PC-9 (cell line): ENCODE results near the gene CCDC92. TPM values are rescaled to one million over a fixed set of nuclear protein-coding genes. Genes with fewer than 3 reads are reported as not detected.

Source experiments
- Bru-seq: library from RNA; stranded (reverse); fragments of 400-500 nt; gene quantifications from one replicate; lab custom pipeline; 2021; lab: Mats Ljungman, UMichigan
- BruChase-seq, 2 experiments: library from RNA; stranded (reverse); fragments of 400-500 nt; gene quantifications; one replicate each; lab custom pipeline; 2021; lab: Mats Ljungman, UMichigan
- BruUV-seq: library from RNA; stranded (reverse); fragments of 400-500 nt; replicated peaks from 2 replicates; lab custom pipeline; 2021; lab: Mats Ljungman, UMichigan
- CTCF ChIA-PET: fragments of 300-600 bp; sonication (Branson Sonifier 250); formaldehyde crosslinking; loops from one replicate; lab custom pipeline; 2022; ENCODE audit warnings: antibody characterized with exemption; lab: Charles Lee
- POLR2A ChIA-PET: fragments of 300-600 bp; sonication (Branson Sonifier 250); formaldehyde crosslinking; loops from one replicate; lab custom pipeline; 2022; ENCODE audit warnings: antibody characterized with exemption; ENCODE audit not compliant: unreplicated experiment; lab: Charles Lee
- DNase-seq, 2 experiments: peaks; one replicate each; pipeline versions ENCODE4 v3.0.0 to v3.0.0-alpha.2; 2015 to 2022; ENCODE audit warnings: mixed read lengths in 1 of 2
- H2AFZ ChIP-seq: fragments of 200-600 bp; sonication (generic); 2 replicates; pipeline ENCODE4 v1.8.1; 2017; ENCODE audit warnings: antibody characterized with exemption
- H3F3A ChIP-seq: fragments of 200-600 bp; sonication (generic); 2 replicates; pipeline ENCODE4 v1.8.1; 2017; ENCODE audit warnings: antibody characterized with exemption, mild to moderate bottlenecking, low read depth; ENCODE audit not compliant: insufficient read depth
- H3K27ac ChIP-seq: fragments of 200-600 bp; sonication (generic); 2 replicates; pipeline ENCODE4 v1.6.1; 2016; ENCODE audit warnings: mixed run types
- H3K27me3 ChIP-seq: fragments of 200-600 bp; sonication (generic); 2 replicates; pipeline ENCODE4 v1.6.1; 2016; ENCODE audit warnings: low read depth, mixed run types; ENCODE audit not compliant: insufficient read depth
- H3K36me3 ChIP-seq: fragments of 200-600 bp; sonication (generic); 2 replicates; pipeline ENCODE4 v1.6.1; 2016; ENCODE audit warnings: low read depth, mixed run types
- H3K4me1 ChIP-seq: fragments of 200-600 bp; sonication (generic); replicated peaks from 2 replicates; pipeline ENCODE4 v1.6.1; 2016; ENCODE audit warnings: mixed run types; ENCODE audit not compliant: insufficient read depth
- H3K4me2 ChIP-seq: fragments of 200-600 bp; sonication (generic); 2 replicates; pipeline ENCODE4 v1.6.1; 2017; ENCODE audit warnings: mixed run types
- H3K4me3 ChIP-seq: fragments of 200-600 bp; sonication (generic); 2 replicates; pipeline ENCODE4 v1.6.1; 2016; ENCODE audit warnings: mixed run types
- H3K79me2 ChIP-seq: fragments of 200-600 bp; sonication (generic); 2 replicates; pipeline ENCODE4 v1.6.1; 2017; ENCODE audit warnings: low read depth, mixed run types
- H3K9me2 ChIP-seq: fragments of 200-600 bp; sonication (generic); 2 replicates; pipeline ENCODE4 v1.8.1; 2017; ENCODE audit warnings: mild to moderate bottlenecking; ENCODE audit not compliant: insufficient read depth
- H3K9me3 ChIP-seq: fragments of 200-600 bp; sonication (generic); 2 replicates; pipeline ENCODE4 v1.8.1; 2016; ENCODE audit warnings: low read depth; ENCODE audit not compliant: insufficient read depth
- H4K20me1 ChIP-seq: fragments of 200-600 bp; sonication (generic); 2 replicates; pipeline ENCODE4 v1.8.1; 2017; ENCODE audit not compliant: insufficient read depth
- EZH2 ChIP-seq: fragments of 200-600 bp; sonication (generic); IDR thresholded peaks from 2 replicates; pipeline ENCODE4 v1.8.0; 2017; ENCODE audit warnings: antibody characterized with exemption, low read depth
- intact Hi-C: fragments of 100-400 bp; cut with micrococcal nuclease; formaldehyde crosslinking; loops from one replicate; pipeline ENCODE4 v1.10.0; 2022; ENCODE audit not compliant: unreplicated experiment
- long read RNA-seq: library from polyadenylated mRNA; stranded (forward); transcript quantifications from one replicate; pipeline ENCODE4 v2.0.0, GENCODE V29; 2022
- total RNA-seq: library from RNA; stranded (reverse); gene quantifications from 2 replicates; pipeline ENCODE4 v1.2.3, GENCODE V29; 2021
- TF ChIP-seq, protein P1 (sequence below): fragments of 200-600 bp; sonication (generic); conservative IDR thresholded peaks from 2 replicates; pipeline ENCODE4 v1.6.1; 2017; ENCODE audit warnings: mixed run types, antibody characterized with exemption, mild to moderate bottlenecking, moderate library complexity

Gene CCDC92, protein sequence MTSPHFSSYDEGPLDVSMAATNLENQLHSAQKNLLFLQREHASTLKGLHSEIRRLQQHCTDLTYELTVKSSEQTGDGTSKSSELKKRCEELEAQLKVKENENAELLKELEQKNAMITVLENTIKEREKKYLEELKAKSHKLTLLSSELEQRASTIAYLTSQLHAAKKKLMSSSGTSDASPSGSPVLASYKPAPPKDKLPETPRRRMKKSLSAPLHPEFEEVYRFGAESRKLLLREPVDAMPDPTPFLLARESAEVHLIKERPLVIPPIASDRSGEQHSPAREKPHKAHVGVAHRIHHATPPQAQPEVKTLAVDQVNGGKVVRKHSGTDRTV
- 24.8 and 28.0 TPM in 2 replicates for total RNA-seq
- Bru-seq, nascent RNA: percentile 57 among the genes with signal in this experiment
- percentile 80 among the genes with signal in this experiment for BruChase-seq, experiment 1, labeled RNA remaining after a 2-hour chase
- BruChase-seq, experiment 2, labeled RNA remaining after a 6-hour chase: percentile 69 among the genes with signal in this experiment
- long read RNA-seq, full-length matches to known transcripts: 41 of 61 reads
- long read RNA-seq, partial matches to known transcripts: 1 of 61 reads
- long read RNA-seq, other reads (novel, unspliced or antisense): 19 of 61 reads

DNA sequence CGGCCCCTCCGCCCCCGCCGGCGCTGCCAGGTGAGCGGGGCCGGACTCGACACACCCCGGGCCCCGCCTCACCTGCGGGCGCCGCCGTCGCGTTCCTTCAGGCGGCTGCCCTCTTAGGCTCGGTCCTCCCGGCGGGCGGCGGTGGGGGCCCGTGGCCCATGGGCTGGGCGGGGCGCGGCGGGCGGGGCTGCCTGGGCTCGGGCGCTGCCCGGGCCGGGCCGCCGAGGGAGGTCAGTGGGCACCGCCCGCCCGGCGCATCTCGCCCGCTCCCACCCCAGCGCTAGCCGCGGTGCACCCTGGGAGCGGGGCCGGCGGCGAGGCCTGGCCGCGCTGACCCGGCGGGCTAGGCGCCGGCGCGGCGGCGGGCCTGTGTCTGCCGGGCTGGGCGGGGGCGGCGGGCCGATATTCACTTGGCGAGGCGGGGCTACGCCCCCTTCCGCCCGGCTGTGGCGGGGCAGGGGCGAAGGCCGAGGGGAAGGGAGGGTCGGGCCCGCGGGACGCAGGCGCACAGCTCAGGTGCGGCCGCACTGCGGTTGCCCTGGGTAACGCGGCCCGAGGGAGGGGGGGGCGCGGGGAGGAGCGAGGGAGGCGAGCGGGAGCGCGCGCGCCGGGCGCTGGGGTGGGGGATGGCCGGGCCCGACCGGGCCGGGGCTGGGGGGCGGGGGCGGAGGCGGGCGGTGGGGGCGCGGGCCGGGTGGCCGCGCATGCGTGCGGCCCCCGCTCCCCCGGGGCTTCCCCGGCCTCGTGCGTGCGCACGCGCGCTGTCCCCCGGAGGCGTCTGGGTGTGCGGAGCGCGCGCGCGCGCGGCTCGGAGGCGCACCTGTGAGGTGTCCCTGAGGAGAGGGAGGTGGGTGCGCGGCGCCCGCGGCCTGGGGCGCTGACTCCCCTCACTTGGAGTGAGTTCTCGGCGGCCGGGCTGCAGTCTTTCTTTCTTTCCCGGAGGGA, at the start of gene CCDC92, which contains the start of gene ZNF664:
Gene CCDC92 (minus strand): TSS at position 375 of the 945 bp plus-strand sequence. CDS start 28,526 bp downstream, outside the sequence.
Gene ZNF664 (plus strand): TSS at position 759 of the 945 bp plus-strand sequence. CDS start 38,930 bp downstream, outside the sequence.
- ChIA-PET CTCF (no interaction called here), POLR2A (interaction anchor here (0.5 to 0.6 kb wide), 2 partner anchors 389 to 944 kb away, joined by 3 to 6 read pairs; no protein-coding TSS in a partner anchor)
- Histone ChIP-seq H3K27me3 (no peaks in the 10 kb centered on the region), H3K9me3 (no peaks in the 10 kb centered on the region), H3K9me2 (no peaks in the 10 kb centered on the region), H2AFZ (peak within 1 kb of the TSS; percentile 80), H3K4me1 (peaks cover 20% of the 10 kb centered on the region), H4K20me1 (no peaks in the 10 kb centered on the region; the same call in 1 of the 2 replicates), H3K36me3 (0 out of 2 replicates have a peak, but pooled peaks cover 4% of the 10 kb centered on the region), H3K79me2 (peaks cover 35% of the 10 kb centered on the region), H3K4me3 (peak within 1 kb of the TSS; percentile 85), H3K27ac (no peak within 1 kb of the TSS), H3K4me2 (peak within 1 kb of the TSS; percentile 88), H3F3A (peaks cover 9% of the 10 kb centered on the region; the same call in 1 of the 2 replicates)
- intact Hi-C loops: loop anchor here (2.0 to 10.0 kb wide), 2 partner anchors 68 to 542 kb away; no protein-coding TSS in a partner anchor
- peak; percentile 69 to 95 for DNase-seq
- no peak for TF ChIP-seq EZH2
- TF ChIP-seq, protein P1, sequence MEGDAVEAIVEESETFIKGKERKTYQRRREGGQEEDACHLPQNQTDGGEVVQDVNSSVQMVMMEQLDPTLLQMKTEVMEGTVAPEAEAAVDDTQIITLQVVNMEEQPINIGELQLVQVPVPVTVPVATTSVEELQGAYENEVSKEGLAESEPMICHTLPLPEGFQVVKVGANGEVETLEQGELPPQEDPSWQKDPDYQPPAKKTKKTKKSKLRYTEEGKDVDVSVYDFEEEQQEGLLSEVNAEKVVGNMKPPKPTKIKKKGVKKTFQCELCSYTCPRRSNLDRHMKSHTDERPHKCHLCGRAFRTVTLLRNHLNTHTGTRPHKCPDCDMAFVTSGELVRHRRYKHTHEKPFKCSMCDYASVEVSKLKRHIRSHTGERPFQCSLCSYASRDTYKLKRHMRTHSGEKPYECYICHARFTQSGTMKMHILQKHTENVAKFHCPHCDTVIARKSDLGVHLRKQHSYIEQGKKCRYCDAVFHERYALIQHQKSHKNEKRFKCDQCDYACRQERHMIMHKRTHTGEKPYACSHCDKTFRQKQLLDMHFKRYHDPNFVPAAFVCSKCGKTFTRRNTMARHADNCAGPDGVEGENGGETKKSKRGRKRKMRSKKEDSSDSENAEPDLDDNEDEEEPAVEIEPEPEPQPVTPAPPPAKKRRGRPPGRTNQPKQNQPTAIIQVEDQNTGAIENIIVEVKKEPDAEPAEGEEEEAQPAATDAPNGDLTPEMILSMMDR: no peak
- BruUV-seq: no TSS peak

DNA sequence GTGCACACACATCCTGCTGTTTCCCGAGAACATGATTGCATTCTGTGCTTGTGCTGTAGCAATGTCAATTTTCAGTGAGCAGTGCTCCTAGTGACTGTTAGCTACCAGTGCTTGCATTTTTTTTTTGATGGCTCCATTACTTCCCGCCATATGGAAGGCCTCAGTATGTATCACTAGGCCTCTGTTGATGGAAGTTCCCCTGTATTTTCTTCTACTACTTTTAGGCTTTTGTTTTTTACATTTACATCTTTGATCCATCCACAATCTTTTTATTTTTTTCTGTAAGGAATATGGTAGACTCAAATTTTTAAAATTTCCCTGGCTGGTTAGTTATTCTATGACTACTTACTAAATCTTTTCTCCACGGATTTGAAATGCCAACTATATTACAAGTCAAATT, 49.5 kb upstream of the CCDC92 start:
- intact Hi-C loops: loop anchor here (5.0 kb wide), 1 partner anchor 115 kb away; no protein-coding TSS in a partner anchor
- Histone ChIP-seq H3K27me3 (no peaks in the 10 kb centered on the region), H3K36me3 (no peaks in the 10 kb centered on the region), H2AFZ (no peak overlapping the region), H3K4me3 (no peak overlapping the region), H3K79me2 (no peaks in the 10 kb centered on the region), H3K4me2 (no peak overlapping the region), H4K20me1 (no peaks in the 10 kb centered on the region), H3F3A (peaks cover 19% of the 10 kb centered on the region; the same call in 1 of the 2 replicates), H3K9me2 (no peaks in the 10 kb centered on the region), H3K9me3 (no peaks in the 10 kb centered on the region), H3K27ac (no peak overlapping the region), H3K4me1 (peaks cover 29% of the 10 kb centered on the region)
- no TSS peak for BruUV-seq
- DNase-seq: no peak
- TF ChIP-seq EZH2: no peak
- TF ChIP-seq, protein P1: no peak
- CTCF ChIA-PET: no interaction called here
- POLR2A ChIA-PET: no interaction called here
